Measurements from ENCODE around the gene PLSCR3. TPM values are rescaled to one million over a fixed set of nuclear protein-coding genes. Genes with fewer than 3 reads are reported as not detected.

PLSCR3 gene
- total RNA-seq, 1 experiment from 2014 or later, result 31.5 TPM

GRCh38 chr17:7356756-7357155 is 37.6 kb downstream of the PLSCR3 start:
- Histone ChIP-seq H4K5ac (ENCODE audit: insufficient read length, low read depth, low read length) (no peak overlapping the region), H3K4ac (ENCODE audit: low read depth, low read length) (no peak overlapping the region), H3K9me3 (ENCODE audit: control insufficient read depth, low read depth, low read length) (no peaks in the 10 kb centered on the region), H3K56ac (ENCODE audit: insufficient read length, low read depth, low read length) (no peak overlapping the region), H3K27ac (ENCODE audit: insufficient read length, low read depth, low read length) (no peak overlapping the region), H2BK5ac (ENCODE audit: insufficient read length, low read length) (no peak overlapping the region), H4K91ac (ENCODE audit: insufficient read length, low read depth, low read length) (no peak overlapping the region), H2BK120ac (ENCODE audit: low read depth, low read length, poor library complexity, severe bottlenecking) (no peak overlapping the region), H2BK20ac (ENCODE audit: low read depth, low read length, poor library complexity, severe bottlenecking) (no peak overlapping the region), H3T11ph (ENCODE audit: low read length) (no peak overlapping the region), H2AFZ (ENCODE audit: low read length) (no peak overlapping the region), H3K9ac (ENCODE audit: extremely low read depth, insufficient read length, low read length) (no peak overlapping the region), H3K14ac (ENCODE audit: insufficient read depth, low read length) (no peak overlapping the region), H4K8ac (replicated peaks; ENCODE audit: insufficient read length, low read depth, low read length) (no peak overlapping the region), H2BK12ac (ENCODE audit: insufficient read length, low read depth, low read length) (no peak overlapping the region), H2AK5ac (ENCODE audit: insufficient read length, low read length) (no peak overlapping the region), H4K20me1 (ENCODE audit: control insufficient read depth, insufficient read depth, insufficient read length) (no peaks in the 10 kb centered on the region), H3K4me1 (ENCODE audit: insufficient read depth, low read length) (no peaks in the 10 kb centered on the region), H3K4me2 (ENCODE audit: insufficient read depth, insufficient read length, low read length) (no peak overlapping the region), H3K27me3 (ENCODE audit: insufficient read depth, low read length) (no peaks in the 10 kb centered on the region), H3K79me2 (ENCODE audit: insufficient read depth, low read length) (no peaks in the 10 kb centered on the region; the same call in 1 of the 2 replicates), H3K79me1 (ENCODE audit: insufficient read depth, low read depth, low read length, poor library complexity, severe bottlenecking) (no peaks in the 10 kb centered on the region), H3K23ac (ENCODE audit: insufficient read length, low read depth, low read length) (no peak overlapping the region), H3K23me2 (ENCODE audit: insufficient read length, low read depth, low read length, poor library complexity, severe bottlenecking) (no peaks in the 10 kb centered on the region), H3K18ac (ENCODE audit: insufficient read length, low read depth, low read length) (no peak overlapping the region), H2BK15ac (ENCODE audit: low read depth, low read length) (no peak overlapping the region)
- no peak for TF ChIP-seq CTCF (conservative IDR thresholded peaks at IDR 0.05)
- H3K27ac Mint-ChIP-seq, result no peak overlapping the region
- no peak for DNase-seq
- no peaks in the 10 kb centered on the region for H3K36me3 Mint-ChIP-seq (ENCODE audit: insufficient read depth in 1 of 3, low read depth in 3 of 3)
- no peaks in the 10 kb centered on the region for H3K9me3 Mint-ChIP-seq
- H3K27me3 Mint-ChIP-seq (ENCODE audit: low read depth), result peaks cover 12% of the 10 kb centered on the region
- peak overlapping the region in 1 of 2 experiments; percentile 56; a peak in 1 of 5 replicates for H3K4me3 Mint-ChIP-seq
- no CpG with 5 or more reads among the region's 8 CpGs for WGBS (ENCODE audit: extremely low coverage, insufficient read length, low lambda C conversion rate)
- peaks cover 18 to 23% of the 10 kb centered on the region in 2 experiments for H3K4me1 Mint-ChIP-seq

Data from H9 (cell line).